ENCODE measurements around the gene TYW3.

GRCh38 chr1:74775735-74776134 lies 42.8 kb downstream of the TYW3 start:
- no peak for TF ChIP-seq TAF1 (CRISPR knock-in tag; IDR thresholded peaks at IDR 0.05)
- no peak for TF ChIP-seq MTF1 (CRISPR knock-in tag; IDR thresholded peaks at IDR 0.05)
- TF ChIP-seq, protein P1, sequence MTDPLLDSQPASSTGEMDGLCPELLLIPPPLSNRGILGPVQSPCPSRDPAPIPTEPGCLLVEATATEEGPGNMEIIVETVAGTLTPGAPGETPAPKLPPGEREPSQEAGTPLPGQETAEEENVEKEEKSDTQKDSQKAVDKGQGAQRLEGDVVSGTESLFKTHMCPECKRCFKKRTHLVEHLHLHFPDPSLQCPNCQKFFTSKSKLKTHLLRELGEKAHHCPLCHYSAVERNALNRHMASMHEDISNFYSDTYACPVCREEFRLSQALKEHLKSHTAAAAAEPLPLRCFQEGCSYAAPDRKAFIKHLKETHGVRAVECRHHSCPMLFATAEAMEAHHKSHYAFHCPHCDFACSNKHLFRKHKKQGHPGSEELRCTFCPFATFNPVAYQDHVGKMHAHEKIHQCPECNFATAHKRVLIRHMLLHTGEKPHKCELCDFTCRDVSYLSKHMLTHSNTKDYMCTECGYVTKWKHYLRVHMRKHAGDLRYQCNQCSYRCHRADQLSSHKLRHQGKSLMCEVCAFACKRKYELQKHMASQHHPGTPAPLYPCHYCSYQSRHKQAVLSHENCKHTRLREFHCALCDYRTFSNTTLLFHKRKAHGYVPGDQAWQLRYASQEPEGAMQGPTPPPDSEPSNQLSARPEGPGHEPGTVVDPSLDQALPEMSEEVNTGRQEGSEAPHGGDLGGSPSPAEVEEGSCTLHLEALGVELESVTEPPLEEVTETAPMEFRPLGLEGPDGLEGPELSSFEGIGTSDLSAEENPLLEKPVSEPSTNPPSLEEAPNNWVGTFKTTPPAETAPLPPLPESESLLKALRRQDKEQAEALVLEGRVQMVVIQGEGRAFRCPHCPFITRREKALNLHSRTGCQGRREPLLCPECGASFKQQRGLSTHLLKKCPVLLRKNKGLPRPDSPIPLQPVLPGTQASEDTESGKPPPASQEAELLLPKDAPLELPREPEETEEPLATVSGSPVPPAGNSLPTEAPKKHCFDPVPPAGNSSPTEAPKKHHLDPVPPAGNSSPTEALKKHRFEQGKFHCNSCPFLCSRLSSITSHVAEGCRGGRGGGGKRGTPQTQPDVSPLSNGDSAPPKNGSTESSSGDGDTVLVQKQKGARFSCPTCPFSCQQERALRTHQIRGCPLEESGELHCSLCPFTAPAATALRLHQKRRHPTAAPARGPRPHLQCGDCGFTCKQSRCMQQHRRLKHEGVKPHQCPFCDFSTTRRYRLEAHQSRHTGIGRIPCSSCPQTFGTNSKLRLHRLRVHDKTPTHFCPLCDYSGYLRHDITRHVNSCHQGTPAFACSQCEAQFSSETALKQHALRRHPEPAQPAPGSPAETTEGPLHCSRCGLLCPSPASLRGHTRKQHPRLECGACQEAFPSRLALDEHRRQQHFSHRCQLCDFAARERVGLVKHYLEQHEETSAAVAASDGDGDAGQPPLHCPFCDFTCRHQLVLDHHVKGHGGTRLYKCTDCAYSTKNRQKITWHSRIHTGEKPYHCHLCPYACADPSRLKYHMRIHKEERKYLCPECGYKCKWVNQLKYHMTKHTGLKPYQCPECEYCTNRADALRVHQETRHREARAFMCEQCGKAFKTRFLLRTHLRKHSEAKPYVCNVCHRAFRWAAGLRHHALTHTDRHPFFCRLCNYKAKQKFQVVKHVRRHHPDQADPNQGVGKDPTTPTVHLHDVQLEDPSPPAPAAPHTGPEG (CRISPR knock-in tag; IDR thresholded peaks at IDR 0.05) = no peak
- TF ChIP-seq, protein P2, sequence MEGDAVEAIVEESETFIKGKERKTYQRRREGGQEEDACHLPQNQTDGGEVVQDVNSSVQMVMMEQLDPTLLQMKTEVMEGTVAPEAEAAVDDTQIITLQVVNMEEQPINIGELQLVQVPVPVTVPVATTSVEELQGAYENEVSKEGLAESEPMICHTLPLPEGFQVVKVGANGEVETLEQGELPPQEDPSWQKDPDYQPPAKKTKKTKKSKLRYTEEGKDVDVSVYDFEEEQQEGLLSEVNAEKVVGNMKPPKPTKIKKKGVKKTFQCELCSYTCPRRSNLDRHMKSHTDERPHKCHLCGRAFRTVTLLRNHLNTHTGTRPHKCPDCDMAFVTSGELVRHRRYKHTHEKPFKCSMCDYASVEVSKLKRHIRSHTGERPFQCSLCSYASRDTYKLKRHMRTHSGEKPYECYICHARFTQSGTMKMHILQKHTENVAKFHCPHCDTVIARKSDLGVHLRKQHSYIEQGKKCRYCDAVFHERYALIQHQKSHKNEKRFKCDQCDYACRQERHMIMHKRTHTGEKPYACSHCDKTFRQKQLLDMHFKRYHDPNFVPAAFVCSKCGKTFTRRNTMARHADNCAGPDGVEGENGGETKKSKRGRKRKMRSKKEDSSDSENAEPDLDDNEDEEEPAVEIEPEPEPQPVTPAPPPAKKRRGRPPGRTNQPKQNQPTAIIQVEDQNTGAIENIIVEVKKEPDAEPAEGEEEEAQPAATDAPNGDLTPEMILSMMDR (CRISPR knock-in tag; IDR thresholded peaks at IDR 0.05) = no peak
- no peak for TF ChIP-seq RAD21 (CRISPR knock-in tag; IDR thresholded peaks at IDR 0.05)
- no peak for TF ChIP-seq MXI1 (IDR thresholded peaks at IDR 0.05; ENCODE audit: borderline replicate concordance, low read depth, low read length)
- no peak for TF ChIP-seq SIN3A (IDR thresholded peaks at IDR 0.05; ENCODE audit: borderline replicate concordance, low read depth, low read length)
- TF ChIP-seq, protein P3, sequence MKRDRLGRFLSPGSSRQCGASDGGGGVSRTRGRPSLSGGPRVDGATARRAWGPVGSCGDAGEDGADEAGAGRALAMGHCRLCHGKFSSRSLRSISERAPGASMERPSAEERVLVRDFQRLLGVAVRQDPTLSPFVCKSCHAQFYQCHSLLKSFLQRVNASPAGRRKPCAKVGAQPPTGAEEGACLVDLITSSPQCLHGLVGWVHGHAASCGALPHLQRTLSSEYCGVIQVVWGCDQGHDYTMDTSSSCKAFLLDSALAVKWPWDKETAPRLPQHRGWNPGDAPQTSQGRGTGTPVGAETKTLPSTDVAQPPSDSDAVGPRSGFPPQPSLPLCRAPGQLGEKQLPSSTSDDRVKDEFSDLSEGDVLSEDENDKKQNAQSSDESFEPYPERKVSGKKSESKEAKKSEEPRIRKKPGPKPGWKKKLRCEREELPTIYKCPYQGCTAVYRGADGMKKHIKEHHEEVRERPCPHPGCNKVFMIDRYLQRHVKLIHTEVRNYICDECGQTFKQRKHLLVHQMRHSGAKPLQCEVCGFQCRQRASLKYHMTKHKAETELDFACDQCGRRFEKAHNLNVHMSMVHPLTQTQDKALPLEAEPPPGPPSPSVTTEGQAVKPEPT (CRISPR knock-in tag; IDR thresholded peaks at IDR 0.05; ENCODE audit: low read depth) = no peak
- TF ChIP-seq, protein P4, sequence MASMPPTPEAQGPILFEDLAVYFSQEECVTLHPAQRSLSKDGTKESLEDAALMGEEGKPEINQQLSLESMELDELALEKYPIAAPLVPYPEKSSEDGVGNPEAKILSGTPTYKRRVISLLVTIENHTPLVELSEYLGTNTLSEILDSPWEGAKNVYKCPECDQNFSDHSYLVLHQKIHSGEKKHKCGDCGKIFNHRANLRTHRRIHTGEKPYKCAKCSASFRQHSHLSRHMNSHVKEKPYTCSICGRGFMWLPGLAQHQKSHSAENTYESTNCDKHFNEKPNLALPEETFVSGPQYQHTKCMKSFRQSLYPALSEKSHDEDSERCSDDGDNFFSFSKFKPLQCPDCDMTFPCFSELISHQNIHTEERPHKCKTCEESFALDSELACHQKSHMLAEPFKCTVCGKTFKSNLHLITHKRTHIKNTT (CRISPR knock-in tag; IDR thresholded peaks at IDR 0.05) = no peak
- TF ChIP-seq BRCA1 (CRISPR knock-in tag; IDR thresholded peaks at IDR 0.05) = no peak
- no peak for TF ChIP-seq ZFAT (CRISPR knock-in tag; conservative IDR thresholded peaks at IDR 0.05)
- TF ChIP-seq, protein P5, sequence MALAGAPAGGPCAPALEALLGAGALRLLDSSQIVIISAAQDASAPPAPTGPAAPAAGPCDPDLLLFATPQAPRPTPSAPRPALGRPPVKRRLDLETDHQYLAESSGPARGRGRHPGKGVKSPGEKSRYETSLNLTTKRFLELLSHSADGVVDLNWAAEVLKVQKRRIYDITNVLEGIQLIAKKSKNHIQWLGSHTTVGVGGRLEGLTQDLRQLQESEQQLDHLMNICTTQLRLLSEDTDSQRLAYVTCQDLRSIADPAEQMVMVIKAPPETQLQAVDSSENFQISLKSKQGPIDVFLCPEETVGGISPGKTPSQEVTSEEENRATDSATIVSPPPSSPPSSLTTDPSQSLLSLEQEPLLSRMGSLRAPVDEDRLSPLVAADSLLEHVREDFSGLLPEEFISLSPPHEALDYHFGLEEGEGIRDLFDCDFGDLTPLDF (CRISPR knock-in tag; IDR thresholded peaks at IDR 0.05) = no peak
- no peak for TF ChIP-seq TOPORS (CRISPR knock-in tag; IDR thresholded peaks at IDR 0.05)
- TF ChIP-seq IRF2 (CRISPR knock-in tag; IDR thresholded peaks at IDR 0.05) = no peak

Measured in HepG2 (cell line).